ENCODE measurements around the gene MAGEB3.
"Not testable (repeated sequence)": the region's sequence is repeated elsewhere in the genome, so short reads cannot be mapped to it uniquely, and the experiment has no call there.

Gene MAGEB3

GRCh38 chrX:30230395-30230794 lies at the start of gene MAGEB3:
Gene MAGEB3 (plus strand): TSS chrX:30230657. CDS start chrX:30235925, 5,268 bp downstream.
- DNase-seq: no peak

DNA sequence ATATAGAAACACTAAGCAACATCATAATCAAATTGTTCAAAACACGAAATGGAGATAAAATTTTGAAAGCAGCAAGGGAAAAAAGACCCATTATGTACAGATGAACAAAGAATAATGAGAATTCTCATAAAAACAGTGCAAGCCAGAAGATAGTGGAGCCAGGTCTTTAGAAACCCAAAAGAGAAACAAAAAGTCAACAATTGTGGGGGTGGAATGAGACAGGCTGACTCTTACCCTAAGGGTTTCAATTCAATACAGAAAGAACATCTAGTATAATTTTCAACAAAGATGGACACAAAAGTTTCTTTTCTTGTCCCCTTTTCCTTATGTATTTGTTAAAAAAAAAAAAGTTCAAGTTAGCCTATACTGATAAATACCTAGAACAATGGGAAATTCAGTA lies 49.1 kb upstream of the MAGEB3 start:
- DNase-seq: no peak

GRCh38 chrX:30183554-30183953 lies 46.9 kb upstream of the MAGEB3 start:
- DNase-seq: no peak

DNA sequence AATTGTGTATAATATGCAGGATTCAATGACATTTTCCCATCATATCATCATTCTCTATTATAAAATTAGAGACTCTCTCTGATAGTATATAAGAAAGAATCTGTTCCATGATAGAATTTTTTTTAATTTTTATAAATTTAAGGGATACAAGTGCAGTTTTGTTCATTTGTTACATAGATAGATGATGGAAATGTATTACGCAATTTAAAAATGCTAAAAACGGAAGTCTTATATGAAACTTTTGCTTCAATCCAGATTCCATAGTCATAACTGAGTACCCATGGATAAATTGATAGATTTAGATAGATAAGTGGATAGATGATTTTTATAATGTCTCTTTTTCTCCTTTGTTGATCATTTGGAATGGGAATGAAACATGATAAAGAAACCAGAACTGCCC lies 40.0 kb upstream of the MAGEB3 start:
- no peak for DNase-seq

DNA sequence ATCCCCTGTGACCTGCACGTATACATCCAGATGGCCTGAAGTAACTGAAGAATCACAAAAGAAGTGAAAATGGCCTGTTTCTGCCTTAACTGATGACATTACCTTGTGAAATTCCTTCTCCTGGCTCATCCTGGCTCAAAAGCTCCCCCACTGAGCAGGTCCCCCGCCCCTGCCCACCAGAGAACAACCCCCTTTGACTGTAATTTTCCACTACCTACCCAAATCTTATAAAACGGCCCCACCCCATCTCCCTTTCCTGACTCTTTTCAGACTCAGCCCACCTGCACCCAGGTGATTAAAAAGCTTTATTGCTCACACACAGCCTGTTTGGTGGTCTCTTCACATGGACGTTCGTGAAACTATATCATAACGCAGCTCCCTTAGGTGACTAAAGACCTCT lies 36.5 kb upstream of the MAGEB3 start:
- DNase-seq: not testable (repeated sequence)

DNA sequence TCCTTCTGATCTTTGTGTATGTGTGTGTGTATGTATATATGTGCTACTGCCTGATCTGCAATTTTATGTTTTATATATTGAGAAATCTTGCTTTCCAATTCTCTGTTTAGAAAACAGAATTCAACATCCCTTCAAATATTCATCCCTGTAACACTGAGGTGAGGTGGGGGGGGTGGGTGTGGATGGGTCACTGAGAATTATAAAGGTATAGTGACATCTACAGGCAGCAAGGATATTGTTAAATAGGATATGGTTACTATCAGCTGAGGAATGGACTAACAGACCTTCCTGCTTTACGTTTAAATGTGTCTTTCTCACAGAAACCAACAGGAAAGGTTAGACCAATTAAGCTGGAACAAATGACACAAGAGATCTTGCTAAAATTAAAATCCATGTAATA lies 34.1 kb upstream of the MAGEB3 start:
- no peak for DNase-seq

DNA sequence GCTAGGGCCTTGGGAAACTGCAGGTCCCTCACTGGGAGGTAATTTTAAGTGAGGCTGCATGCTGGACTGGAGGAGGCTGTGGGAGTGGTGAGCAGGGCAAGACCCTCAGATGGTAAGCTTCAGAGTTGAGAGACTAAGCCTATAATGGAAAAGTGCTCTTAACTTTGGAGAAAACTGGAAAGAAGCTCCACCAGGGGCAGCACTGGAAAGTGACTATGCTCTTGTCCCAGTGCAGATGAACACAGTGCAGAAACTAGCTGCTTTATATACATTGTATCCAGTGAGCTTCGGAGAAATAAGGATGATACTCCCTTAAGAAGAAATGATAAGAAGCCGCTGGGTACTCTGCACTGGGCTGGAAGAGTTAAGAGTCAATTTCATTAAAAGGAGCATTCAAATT lies 18.3 kb upstream of the MAGEB3 start:
- no peak for DNase-seq

DNA sequence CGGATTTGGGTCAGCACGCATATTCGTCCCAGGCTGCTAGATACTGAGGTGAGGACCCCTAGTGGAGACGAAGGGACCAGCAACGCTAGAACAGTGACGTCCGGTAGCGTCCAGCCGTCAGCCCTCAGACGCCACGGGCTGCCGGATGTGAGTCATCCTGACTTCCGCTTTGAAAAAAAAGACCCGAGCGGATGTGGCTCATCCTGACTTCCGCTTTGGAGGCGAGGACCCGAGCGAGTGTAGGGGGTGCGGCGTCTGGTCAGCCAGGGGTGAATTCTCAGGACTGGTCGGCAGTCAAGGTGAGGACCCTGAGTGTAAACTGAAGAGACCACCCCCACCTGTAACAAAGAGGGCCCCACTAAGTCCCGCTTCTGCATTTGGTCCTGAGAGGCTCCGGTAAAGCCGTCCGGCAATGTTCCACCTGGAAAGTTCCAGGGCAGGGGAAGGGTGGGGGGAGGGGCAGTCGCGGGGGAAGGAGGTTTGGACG lies 15.1 kb upstream of the MAGEB3 start, which contains the start of gene MAGEB2:
MAGEB2 (plus strand) TSS at position 207 of the 487 bp plus-strand sequence. CDS start 3,018 bp downstream, outside the sequence.
- DNase-seq: no peak

DNA sequence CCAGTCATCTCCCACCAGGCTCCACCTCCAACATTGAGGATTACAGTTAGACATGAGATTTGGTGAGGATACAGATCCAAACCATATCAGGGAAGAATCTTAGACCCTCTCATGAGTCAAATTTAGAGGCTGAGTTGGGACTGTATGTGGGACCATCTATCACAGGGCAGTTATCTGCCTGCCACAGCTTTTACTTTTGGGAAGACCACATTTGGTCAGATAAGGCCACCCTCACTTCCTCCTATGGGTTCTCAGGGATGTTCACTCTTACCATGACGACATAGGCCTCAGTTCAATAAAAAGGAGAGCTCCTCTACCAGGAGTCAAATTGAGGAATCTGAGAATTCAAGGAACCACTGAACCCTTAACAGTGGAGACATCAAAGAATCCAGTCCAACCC lies 13.0 kb upstream of the MAGEB3 start:
- DNase-seq: no peak

- DNase-seq: no peak
Measured at GRCh38 chrX:30219372-30219771, 11.1 kb upstream of the MAGEB3 start.

- DNase-seq: no peak
Measured at GRCh38 chrX:30220661-30221060, 9.8 kb upstream of the MAGEB3 start.

DNA sequence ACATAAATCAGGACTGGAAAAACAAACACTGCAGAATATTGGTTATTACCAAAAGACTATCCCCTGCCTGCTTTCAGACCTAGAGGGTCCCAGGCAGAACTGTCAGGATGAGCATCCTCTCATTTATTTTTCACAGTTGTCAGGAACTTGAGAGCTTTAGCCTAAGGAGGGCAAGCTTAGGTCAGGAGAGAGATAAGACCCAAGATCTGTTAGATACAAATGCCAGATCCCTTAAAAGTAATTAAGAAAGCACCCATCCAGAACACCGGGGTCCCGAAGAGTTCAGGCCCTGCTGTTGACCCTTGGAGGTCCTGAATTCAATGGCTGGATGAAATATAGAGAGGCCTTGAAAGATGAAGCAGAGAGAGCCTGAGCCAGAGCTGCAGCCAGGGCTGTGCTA lies 5.9 kb upstream of the MAGEB3 start:
- no peak for DNase-seq

GRCh38 chrX:30228526-30228925 lies 1.9 kb upstream of the MAGEB3 start:
- DNase-seq: no peak

- no peak for DNase-seq
Measured at GRCh38 chrX:30241724-30242415, 11.4 kb downstream of the MAGEB3 start, which contains the start of gene MAGEB4. Gene MAGEB4 (plus strand): TSS chrX:30242000. CDS start chrX:30242136, 136 bp downstream.

DNA sequence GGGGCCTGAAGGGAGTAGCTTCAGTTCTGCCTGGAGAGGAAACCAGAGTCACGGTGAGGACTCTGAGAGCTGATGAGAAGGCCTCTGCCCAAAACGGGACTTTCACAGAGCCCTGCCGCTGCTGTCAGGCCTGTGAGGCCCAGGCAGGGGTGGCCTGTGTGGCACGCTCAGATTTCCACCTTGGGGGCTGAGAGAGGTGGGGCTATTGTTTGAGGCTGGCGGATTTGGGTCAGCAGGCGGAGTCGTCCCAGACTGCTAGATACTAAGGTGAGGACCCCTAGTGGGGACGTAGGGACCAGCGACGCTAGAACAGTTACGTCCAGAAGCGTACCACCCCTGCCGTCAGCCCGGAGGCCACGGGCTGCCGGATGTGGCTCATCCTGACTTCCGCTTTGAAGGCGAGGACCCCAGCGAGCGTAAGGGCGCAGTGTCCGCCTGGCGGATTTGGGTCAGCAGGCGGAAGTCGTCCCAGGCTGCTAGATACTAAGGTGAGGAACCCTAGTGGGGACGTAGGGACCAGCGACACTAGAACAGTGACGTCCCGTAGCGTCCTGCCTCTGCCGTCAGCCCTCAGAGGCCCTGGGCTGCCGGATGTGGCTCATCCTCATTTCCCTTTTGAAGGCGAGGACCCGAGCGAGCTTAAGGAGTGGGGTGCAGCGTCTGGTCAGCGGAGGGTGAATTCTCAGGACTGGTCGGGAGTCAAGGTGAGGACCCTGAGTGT lies 16.5 kb downstream of the MAGEB3 start, which contains the start of gene MAGEB1:
MAGEB1 (plus strand) TSS at position 378 of the 721 bp plus-strand sequence. CDS start 3,348 bp downstream, outside the sequence.
- DNase-seq: no peak

- DNase-seq: no peak
Measured at GRCh38 chrX:30248854-30249253, 18.4 kb downstream of the MAGEB3 start.

GRCh38 chrX:30253257-30253656 lies 22.8 kb downstream of the MAGEB3 start:
- DNase-seq: no peak

DNA sequence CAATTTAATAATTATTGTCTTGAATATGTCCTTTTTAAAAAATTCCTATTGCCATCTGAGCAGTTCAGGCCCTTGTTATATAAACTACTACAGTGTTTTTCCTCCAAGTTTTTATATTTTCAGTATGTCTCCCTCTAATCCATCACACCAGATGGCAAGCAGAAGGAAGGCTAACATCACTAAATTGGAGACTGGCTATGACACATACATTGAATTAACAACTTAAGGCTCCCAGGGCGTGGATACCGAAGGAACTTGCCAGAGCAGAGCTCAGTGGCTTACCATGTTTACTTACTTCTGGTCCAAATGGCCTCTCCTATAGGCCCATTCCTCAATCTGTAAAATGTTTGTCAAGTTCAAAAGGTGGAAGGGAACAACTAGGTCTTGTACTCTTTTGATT lies 29.5 kb downstream of the MAGEB3 start:
- DNase-seq: no peak

- DNase-seq: no peak
Measured at GRCh38 chrX:30261012-30261411, 30.6 kb downstream of the MAGEB3 start.

- no peak for DNase-seq
Measured at GRCh38 chrX:30262763-30263162, 32.3 kb downstream of the MAGEB3 start.

DNA sequence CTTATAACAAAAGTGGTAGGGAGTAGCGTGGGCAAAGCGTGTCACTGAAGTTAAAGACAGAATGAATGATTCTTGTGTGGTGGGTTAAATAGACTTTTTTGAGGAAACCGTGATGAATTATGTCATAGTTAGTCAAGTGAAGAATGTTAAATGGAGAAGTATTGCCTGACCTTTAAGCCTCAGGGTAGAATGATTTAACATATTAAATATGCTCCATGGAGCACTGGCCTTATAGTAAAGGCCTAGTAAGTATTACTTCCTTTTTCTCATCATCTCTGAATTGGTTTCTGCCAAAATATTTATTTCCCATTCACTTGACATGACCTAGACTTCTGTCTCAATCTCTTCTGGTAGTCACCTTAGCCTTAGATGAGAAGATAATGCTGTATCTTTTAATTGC lies 40.2 kb downstream of the MAGEB3 start:
- DNase-seq: no peak

GRCh38 chrX:30275498-30275897 lies 45.0 kb downstream of the MAGEB3 start:
- no peak for DNase-seq

- no peak for DNase-seq
Measured at GRCh38 chrX:30278365-30278764, 47.9 kb downstream of the MAGEB3 start.

DNA sequence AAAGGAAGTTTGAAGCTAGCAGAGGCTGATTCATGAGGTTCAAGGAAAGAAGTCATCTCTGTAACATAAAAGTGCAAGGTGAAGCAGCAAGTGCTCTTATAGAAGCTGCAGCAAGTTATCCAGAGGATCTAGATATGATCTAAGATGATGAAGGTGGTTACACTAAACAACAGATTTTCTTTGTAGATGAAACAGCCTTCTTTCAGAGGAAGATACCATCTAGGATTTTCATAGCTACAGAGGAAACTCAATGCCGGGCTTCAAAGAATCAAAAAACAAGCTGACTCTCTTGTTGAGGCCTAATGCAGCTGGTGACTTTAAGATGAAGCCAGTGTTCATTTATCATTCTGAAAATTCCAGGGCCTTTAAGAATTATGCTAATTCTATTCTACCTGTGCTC lies 50.0 kb downstream of the MAGEB3 start:
- no peak for DNase-seq

Data from DMS 273 treated with DMSO at 0.1 percent for 48 hours (cell line).